Measurements from ENCODE around the gene MFRP.

Gene MFRP

DNA sequence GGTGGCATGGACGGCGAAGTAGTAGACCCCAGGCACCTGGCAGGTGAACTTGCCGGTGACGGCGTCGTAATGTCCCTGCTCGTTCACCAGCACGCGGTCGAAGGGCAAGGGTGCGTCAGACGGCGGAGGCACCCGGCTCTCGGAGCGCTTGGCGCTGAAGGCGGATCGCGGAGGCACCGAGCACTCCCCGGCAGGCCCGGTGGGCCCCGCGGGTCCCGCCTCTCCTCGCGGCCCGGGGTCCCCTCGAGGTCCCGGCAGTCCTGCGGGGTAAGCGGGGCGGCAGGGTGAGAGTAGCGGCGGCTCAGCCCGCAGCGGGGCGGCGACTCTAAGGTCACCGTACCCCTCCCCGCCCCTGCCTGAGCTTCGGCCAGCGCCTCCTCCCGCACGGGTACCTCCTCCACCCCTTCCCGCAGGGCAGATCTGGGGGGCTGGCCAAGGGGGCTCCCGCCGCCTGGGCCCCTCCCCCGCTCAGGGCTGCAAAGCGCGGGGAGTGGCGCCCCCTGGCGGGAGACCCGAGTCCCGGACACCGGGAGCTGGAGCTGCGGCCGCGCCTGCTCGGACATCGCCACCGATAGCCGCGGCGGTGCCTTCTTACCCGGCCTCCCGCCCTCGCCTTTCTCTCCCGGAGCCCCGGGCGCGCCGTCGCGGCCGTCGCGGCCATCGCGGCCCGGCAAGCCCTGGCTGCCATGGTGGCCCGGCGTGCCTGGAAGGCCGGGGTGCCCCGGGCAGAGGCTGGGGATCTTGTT is 6.7 kb downstream of the MFRP start:
- no peak for TF ChIP-seq GATA2 (IDR thresholded peaks at IDR 0.05; ENCODE audit: low read depth, low read length)
- TF ChIP-seq GATA3 (IDR thresholded peaks at IDR 0.05; ENCODE audit: low read depth, low read length): no peak

- TF ChIP-seq GATA3 (IDR thresholded peaks at IDR 0.05; ENCODE audit: low read depth, low read length) (no peak), GATA2 (IDR thresholded peaks at IDR 0.05; ENCODE audit: low read depth, low read length) (no peak)
Observed at GRCh38 chr11:119338965-119339588, 7.4 kb downstream of the MFRP start.

GRCh38 chr11:119338318-119338890 is 8.1 kb downstream of the MFRP start:
- TF ChIP-seq GATA3 (IDR thresholded peaks at IDR 0.05; ENCODE audit: low read depth, low read length): no peak
- no peak; the same call in 1 of the 2 replicates for TF ChIP-seq GATA2 (IDR thresholded peaks at IDR 0.05; ENCODE audit: low read depth, low read length)

DNA sequence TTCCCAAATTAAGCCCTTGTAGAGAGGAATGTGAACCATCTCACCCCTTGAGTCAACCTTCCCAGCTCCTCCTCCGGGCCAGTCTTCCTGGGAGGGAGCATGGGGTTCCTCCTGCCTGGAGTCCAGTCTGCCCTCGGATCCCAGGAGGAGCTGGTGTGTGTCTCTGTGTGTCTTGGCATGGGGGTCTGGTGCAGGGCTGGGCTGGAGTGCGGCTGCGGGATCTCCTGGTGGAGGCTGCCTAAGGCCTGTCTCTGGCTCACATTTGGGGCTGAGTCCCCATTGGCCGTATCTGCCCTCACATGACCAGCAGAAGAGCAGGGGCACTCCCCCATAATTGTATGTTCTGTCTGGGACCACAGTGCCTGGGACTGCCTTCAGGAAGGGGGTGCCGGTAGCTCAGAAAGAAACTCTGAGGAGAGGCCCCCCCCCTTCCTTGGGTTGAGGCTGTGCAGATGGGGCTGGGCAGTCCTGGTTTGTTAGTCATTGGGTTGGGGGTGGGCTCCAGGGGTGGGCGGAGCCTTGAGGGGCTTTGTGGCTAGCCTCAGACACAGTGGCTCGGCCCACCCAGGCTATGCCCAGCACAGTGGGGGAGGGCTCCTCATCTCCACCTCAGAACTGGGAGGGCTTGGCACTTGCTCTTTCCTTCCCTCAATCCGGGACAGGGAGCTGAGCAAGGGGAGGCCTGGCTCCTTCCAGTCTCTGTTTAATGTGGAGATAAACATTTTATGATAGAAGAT is 8.8 kb downstream of the MFRP start:
- TF ChIP-seq GATA3 (IDR thresholded peaks at IDR 0.05; ENCODE audit: low read depth, low read length): no peak
- no peak for TF ChIP-seq GATA2 (IDR thresholded peaks at IDR 0.05; ENCODE audit: low read depth, low read length)

DNA sequence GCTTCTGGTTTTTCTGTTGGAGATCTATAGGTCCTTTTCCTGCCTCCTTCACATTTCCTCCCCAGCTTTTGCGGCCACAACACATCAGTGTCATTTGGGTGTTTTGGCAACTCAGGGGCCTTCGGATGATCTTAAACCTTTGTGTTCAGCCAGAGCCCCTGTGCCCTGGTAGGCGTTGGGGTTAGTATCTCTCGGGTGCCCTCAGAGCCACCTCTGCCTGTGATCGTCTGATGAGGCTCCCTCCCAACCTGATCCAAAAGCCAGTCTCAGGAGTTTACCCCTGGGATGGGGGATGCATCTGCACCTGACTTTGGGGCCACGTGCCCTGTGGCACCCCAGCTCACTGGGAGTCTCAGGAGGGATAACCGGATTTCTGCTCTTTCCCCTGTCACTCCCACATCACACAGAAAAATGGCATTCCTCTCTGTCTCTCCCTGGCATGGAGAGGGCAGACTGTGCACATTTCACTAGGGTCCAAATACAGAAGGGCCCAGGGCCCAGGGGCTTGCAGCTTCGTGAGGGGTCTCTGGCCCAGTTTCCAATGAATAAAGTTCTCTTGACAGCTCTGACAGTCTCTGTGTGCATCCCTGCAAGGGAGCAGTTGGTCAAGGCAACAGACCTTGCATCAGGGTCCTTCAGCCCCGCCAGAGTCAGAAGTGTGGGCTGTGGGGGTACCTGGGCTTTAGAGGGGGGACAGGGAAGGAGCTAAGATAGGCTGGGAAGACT is 9.6 kb downstream of the MFRP start:
- TF ChIP-seq GATA3 (IDR thresholded peaks at IDR 0.05; ENCODE audit: low read depth, low read length): no peak
- no peak for TF ChIP-seq GATA2 (IDR thresholded peaks at IDR 0.05; ENCODE audit: low read depth, low read length)

DNA sequence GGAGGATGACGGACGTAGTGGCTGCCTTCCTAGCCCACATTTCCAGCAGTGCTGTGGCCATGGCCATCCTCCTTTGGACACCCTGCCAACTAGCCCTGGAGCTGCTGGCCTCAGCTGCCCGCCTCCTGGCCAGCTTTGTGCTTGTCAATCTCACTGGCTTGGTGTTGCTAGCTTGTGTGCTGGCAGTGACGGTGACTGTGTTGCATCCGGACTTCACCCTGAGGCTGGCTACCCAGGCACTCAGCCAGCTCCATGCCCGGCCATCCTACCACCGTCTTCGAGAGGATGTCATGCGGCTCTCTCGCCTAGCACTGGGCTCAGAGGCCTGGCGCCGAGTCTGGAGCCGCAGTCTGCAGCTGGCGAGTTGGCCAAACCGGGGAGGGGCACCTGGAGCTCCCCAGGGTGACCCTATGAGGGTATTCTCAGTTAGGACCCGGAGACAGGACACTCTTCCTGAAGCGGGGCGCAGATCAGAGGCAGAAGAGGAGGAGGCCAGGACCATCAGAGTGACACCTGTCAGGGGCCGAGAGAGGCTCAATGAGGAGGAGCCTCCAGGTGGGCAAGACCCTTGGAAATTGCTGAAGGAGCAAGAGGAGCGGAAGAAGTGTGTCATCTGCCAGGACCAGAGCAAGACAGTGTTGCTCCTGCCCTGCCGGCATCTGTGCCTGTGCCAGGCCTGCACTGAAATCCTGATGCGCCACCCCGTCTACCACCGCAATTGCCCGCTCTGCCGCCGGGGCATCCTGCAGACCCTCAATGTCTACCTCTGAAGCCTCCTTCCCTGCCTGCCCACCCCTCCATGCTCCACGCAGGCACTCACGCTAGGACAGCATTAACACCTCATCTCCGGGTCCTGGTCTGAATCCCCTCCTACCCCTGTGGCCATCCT is 10.6 kb downstream of the MFRP start:
- TF ChIP-seq GATA2 (IDR thresholded peaks at IDR 0.05; ENCODE audit: low read depth, low read length) (no peak), GATA3 (IDR thresholded peaks at IDR 0.05; ENCODE audit: low read depth, low read length) (no peak)

- TF ChIP-seq GATA2 (IDR thresholded peaks at IDR 0.05; ENCODE audit: low read depth, low read length): no peak
- TF ChIP-seq GATA3 (IDR thresholded peaks at IDR 0.05; ENCODE audit: low read depth, low read length): no peak
Observed at GRCh38 chr11:119335091-119335654, 11.3 kb downstream of the MFRP start.

- no peak for TF ChIP-seq GATA3 (IDR thresholded peaks at IDR 0.05; ENCODE audit: low read depth, low read length)
- no peak for TF ChIP-seq GATA2 (IDR thresholded peaks at IDR 0.05; ENCODE audit: low read depth, low read length)
Observed at GRCh38 chr11:119334174-119334930, 12.2 kb downstream of the MFRP start, which contains the start of gene RNF26. Gene RNF26 (plus strand): TSS chr11:119334527. CDS start chr11:119335123, 596 bp downstream.

DNA sequence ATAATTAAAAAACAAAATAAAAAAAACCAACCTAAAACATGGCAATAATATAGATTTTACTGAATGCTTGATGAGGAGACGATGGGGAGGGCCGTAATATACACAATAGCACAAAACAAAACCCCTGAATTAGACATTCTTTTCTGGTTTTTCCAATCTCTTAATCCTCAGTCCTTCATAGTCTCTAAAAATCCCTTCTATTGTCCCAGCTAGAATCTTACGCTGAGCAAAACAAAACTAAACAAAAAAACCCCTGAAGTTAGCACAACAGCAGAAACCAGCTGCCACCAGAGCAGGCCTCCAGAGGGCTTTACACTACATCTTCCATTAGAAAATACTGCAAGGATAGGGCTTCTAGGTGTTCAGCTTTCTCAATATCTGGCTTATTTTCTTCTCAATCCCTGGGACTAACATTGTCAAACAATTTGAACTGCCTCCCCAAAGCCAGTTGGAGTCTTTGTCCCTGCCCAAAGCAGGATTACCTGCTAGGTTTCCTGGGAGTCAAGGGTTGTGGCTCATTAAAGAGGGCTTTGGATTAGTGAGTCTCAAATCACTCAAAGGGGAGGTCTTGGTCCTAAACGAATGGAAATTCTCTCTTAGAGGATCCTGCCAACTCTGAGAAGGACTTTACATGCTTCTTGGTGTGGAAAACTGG is 14.3 kb downstream of the MFRP start:
- TF ChIP-seq GATA2 (IDR thresholded peaks at IDR 0.05; ENCODE audit: low read depth, low read length): no peak
- TF ChIP-seq GATA3 (IDR thresholded peaks at IDR 0.05; ENCODE audit: low read depth, low read length): no peak

DNA sequence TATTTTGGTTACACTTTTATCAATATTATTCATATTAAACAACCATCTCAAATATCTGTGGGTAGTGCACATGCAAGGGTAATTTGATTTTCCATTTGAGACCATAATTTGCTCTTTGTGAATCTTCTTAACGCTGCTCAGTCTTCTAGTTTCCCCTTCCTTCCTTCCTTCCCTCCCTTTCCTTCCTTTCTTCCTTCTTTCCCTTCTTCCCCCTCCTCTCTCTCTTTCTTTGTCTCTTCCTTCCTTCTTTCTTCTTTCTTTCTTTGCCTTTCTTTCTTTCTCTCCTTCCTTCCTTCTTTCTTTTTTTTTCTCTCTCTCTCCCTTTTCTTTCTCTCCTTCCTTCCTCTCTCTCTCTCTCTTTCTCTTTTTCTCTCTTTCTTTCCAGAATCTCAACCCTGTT is 16.3 kb downstream of the MFRP start:
- no peak for TF ChIP-seq GATA2 (IDR thresholded peaks at IDR 0.05; ENCODE audit: low read depth, low read length)
- no peak for TF ChIP-seq GATA3 (IDR thresholded peaks at IDR 0.05; ENCODE audit: low read depth, low read length)

- TF ChIP-seq GATA3 (IDR thresholded peaks at IDR 0.05; ENCODE audit: low read depth, low read length): no peak
- no peak for TF ChIP-seq GATA2 (IDR thresholded peaks at IDR 0.05; ENCODE audit: low read depth, low read length)
Observed at GRCh38 chr11:119329320-119329719, 17.2 kb downstream of the MFRP start.
